Measurements from ENCODE around the gene NUDT8.
A peak's percentile ranks its signal among the peaks of the same experiment; 100 is the strongest.

Gene NUDT8

DNA sequence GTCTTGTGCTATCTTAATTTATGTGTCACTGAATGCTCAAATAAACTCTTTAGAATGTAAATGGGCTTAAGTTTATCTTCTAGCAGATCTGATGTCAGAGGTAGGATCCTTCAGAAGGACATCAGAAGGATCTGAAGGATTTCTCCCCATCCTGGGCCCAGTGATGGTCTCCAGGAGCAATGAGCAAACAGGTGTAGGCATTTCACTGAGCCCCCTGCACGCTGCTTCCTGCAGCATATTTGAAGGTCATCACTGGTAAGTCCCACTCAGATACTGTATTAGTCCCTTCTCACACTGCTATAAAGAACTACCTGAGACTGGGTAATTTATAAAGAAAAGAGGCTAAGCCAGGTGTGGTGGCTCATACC lies 41.6 kb downstream of the NUDT8 start:
- no peak overlapping the region for H3K4me3 ChIP-seq (ENCODE audit: low read depth, low read length)
- TF ChIP-seq CTCF (IDR thresholded peaks at IDR 0.05; ENCODE audit: insufficient read depth, low read length, missing control alignments), result no peak
- ChIA-PET POLR2A (no interaction called here), CTCF (no interaction called here)
- no peak for DNase-seq (ENCODE audit: low read depth, low spot score)

- no peak overlapping the region for H3K4me3 ChIP-seq (ENCODE audit: low read depth, low read length)
- ChIA-PET POLR2A (no interaction called here), CTCF (interaction anchor here (0.6 kb wide), 1 partner anchor 22 kb away, joined by 3 read pairs; no protein-coding TSS in a partner anchor)
- no peak for TF ChIP-seq CTCF (IDR thresholded peaks at IDR 0.05; ENCODE audit: insufficient read depth, low read length, missing control alignments)
- DNase-seq (ENCODE audit: low read depth, low spot score), result no peak
Measured at GRCh38 chr11:67586568-67587250, 43.0 kb downstream of the NUDT8 start.

DNA sequence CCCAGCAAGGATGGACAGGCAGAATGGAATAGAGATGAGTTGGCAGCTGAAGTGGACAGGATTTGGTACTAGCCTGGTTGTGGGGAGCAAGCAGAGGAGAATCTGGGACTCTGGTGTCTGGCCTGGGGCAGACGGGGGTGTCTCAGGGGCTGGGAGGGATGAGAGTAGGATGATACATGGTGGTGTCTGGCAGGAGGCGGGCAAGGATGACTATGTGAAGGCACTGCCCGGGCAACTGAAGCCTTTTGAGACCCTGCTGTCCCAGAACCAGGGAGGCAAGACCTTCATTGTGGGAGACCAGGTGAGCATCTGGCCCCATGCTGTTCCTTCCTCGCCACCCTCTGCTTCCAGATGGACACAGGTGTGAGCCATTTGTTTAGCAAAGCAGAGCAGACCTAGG lies 43.8 kb downstream of the NUDT8 start:
- no peak for DNase-seq (ENCODE audit: low read depth, low spot score)
- ChIA-PET POLR2A (no interaction called here), CTCF (interaction anchor here (2.1 to 4.5 kb wide), 2 partner anchors 14 to 43 kb away, joined by 6 to 22 read pairs; partner anchors contain the start of gene NUDT8)
- no peak for TF ChIP-seq CTCF (IDR thresholded peaks at IDR 0.05; ENCODE audit: insufficient read depth, low read length, missing control alignments)
- peak overlapping the region; percentile 79; the same call in 1 of the 2 replicates for H3K4me3 ChIP-seq (ENCODE audit: low read depth, low read length)

- peak overlapping the region; percentile 79 for H3K4me3 ChIP-seq (ENCODE audit: low read depth, low read length)
- DNase-seq (ENCODE audit: low read depth, low spot score), result no peak
- POLR2A ChIA-PET, result interaction anchor here (2.5 kb wide), 1 partner anchor 8 kb away, joined by 9 read pairs; no protein-coding TSS in a partner anchor
- CTCF ChIA-PET, result interaction anchor here (0.8 to 4.5 kb wide), 6 partner anchors 11 to 79 kb away, joined by 3 to 22 read pairs (median 6); partner anchors contain the start of gene NUDT8
- TF ChIP-seq CTCF (IDR thresholded peaks at IDR 0.05; ENCODE audit: insufficient read depth, low read length, missing control alignments), result no peak
Measured at GRCh38 chr11:67584881-67585873, 44.6 kb downstream of the NUDT8 start.

GRCh38 chr11:67584205-67584880 lies 45.4 kb downstream of the NUDT8 start:
- DNase-seq (ENCODE audit: low read depth, low spot score), result no peak
- no peak for TF ChIP-seq CTCF (IDR thresholded peaks at IDR 0.05; ENCODE audit: insufficient read depth, low read length, missing control alignments)
- ChIA-PET CTCF (interaction anchor here (0.6 to 4.5 kb wide), 14 partner anchors 8 to 237 kb away, joined by 3 to 22 read pairs (median 6); partner anchors contain the start of gene NUDT8), POLR2A (interaction anchor here (1.3 to 2.5 kb wide), 2 partner anchors 9 to 210 kb away, joined by 5 to 9 read pairs; partner anchors contain the start of gene CLCF1)
- H3K4me3 ChIP-seq (ENCODE audit: low read depth, low read length), result peak overlapping the region; percentile 79

Measured in AG04449 (cell line).